ENCODE data around the gene ANKS1B.

- TF ChIP-seq CTCF (IDR thresholded peaks at IDR 0.05) (no peak), ZBTB21 (CRISPR knock-in tag; IDR thresholded peaks at IDR 0.05; ENCODE audit: borderline replicate concordance) (no peak)
Observed at GRCh38 chr12:98737322-98737712, 1247.4 kb downstream of the ANKS1B start.
